ENCODE data around the gene APOC3. TPM values are rescaled to one million over a fixed set of nuclear protein-coding genes. Genes with fewer than 3 reads are reported as not detected.
"Not testable (repeated sequence)": the region's sequence is repeated elsewhere in the genome, so short reads cannot be mapped to it uniquely, and the experiment has no call there.

The APOC3 gene
- total RNA-seq, 2 donors from 2014 or later, result not detected

GRCh38 chr11:116798368-116798767, 31.3 kb upstream of the APOC3 start:
- DNase-seq (no peak), ATAC-seq (no peak)
- intact Hi-C loops (cut with DNase I, micrococcal nuclease), result loop anchor here in 1 of 2 donors (10.0 kb wide), 1 partner anchor 306 kb away; no protein-coding TSS in a partner anchor

GRCh38 chr11:116800610-116801009, 29.1 kb upstream of the APOC3 start:
- ATAC-seq, result no peak
- no peak for DNase-seq
- intact Hi-C loops (cut with DNase I, micrococcal nuclease), result no loop called here

DNA sequence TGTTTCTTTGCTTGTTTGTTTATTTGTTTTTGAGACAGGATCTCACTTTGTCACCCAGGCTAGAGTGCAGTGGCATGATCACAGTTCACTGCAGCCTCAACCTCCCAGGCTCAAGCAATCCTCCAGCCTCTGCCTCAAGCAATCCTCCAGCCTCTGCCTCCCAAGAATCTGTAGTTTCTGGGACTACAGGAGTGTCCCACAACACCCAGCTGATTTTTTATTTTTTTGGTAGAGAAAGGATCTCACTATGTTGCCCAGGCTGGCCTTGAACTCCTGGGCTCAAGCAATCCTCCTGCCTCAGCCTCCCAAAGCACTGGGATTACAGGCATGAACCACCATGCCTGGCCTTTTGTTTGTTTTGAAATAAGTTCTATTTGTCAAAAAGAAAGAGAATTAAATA, 28.0 kb upstream of the APOC3 start:
- not testable (repeated sequence) for DNase-seq, ATAC-seq

GRCh38 chr11:116804001-116804400, 25.7 kb upstream of the APOC3 start:
- ATAC-seq, result no peak
- intact Hi-C loops (cut with DNase I, micrococcal nuclease), result no loop called here
- no peak for DNase-seq

More for the DNA sequence above, 28.0 kb upstream of the APOC3 start:
- intact Hi-C loops (cut with DNase I, micrococcal nuclease), result not testable (repeated sequence)

DNA sequence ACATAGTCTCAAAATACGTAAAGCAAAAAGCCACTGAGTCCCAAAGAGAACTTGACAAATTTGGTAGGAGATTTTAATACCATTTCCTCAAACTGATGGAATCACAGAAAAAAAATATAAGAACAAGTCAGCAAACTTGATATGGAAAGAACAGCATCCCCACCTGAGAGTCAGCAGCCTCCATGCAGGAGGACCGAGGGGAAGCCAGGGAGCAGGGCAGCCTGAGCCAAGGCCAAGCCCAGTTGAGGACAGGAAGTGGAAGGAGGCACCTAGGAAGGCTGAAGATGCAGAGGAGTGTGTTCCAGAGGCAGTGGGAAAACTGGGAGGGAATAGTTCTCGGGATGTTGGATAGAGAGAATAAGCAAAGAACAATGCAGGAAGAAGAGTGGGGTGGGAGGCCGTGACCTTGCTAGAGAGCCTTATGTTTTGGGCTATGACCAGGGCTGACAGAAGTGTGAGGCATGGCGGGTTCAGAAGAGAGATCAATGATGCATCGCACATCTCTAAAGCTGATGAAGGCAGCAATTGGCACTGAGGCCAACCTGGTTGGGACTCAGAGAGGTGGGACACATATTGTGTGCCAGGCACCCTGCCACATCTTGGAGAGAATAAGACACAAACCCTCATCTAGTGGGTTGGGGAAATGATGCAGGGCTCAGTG, 22.0 kb upstream of the APOC3 start:
- ATAC-seq, result no peak
- intact Hi-C loops (cut with DNase I, micrococcal nuclease), result no loop called here
- DNase-seq, result no peak

DNA sequence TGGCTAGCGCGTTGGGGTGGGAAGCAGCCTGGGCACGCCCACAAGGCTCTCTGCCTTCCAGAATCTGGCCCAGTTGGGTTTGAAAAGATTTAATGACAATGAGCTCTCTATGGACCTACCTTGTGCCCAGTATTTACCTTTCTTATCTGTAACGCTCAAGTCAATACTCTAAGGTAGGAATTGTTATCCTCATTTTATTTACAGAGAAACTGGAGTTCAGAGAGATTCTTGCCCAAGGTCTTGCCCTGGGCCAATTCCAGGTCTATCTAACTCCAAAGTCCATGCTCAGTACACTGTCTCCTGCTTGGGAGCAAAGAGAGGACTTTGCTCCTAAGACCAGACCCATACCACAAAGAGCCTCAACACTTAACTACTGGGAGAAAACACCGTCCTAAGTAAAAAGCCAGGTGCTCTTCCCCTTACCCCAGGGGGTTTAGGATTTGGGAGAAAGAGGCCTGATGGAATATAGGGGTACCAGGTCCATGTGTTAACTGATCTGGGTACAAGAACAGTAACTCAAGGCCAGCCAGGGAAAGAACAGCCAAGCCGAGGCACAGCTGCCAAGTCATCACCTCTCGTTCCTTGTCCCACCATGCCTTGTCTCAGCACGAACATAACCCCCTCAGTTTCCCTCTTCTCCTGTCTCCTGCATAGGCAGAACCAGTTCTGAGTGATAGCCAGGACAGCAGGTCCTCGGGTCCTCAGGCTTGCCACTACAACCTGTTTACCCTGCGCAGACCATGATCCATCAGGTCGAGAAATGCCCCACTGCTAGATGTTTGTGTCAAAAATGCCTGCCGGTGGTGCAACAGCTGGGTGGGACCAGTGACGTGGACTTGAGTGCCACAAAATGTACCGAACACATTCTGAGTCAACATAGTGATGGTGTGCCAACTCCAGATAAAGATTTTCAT, 21.2 kb upstream of the APOC3 start:
- intact Hi-C loops (cut with DNase I, micrococcal nuclease), result no loop called here

GRCh38 chr11:116811194-116811593, 18.5 kb upstream of the APOC3 start:
- DNase-seq, result no peak
- no peak for ATAC-seq
- intact Hi-C loops (cut with DNase I, micrococcal nuclease), result no loop called here

More for the DNA sequence above, 21.2 kb upstream of the APOC3 start:
- ATAC-seq, result peak; percentile 93
- DNase-seq, result no peak

DNA sequence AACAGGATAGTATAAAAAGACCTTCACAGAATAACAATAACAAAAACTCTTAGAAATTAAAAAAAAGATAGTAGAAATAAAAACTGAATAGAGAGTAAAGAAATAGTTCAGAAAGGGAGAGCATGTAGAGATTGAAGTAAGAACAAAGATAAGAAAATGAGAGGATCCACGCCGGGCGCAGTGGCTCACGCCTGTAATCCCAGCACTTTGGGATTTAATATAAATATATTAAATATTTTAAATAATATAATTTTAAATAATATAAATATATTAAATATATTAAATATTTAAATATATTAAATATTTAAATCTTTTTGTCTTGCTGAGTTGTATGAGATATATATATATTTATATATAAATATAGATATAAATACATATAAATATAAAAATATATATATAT, 17.6 kb upstream of the APOC3 start:
- ATAC-seq (no peak), DNase-seq (no peak)

DNA sequence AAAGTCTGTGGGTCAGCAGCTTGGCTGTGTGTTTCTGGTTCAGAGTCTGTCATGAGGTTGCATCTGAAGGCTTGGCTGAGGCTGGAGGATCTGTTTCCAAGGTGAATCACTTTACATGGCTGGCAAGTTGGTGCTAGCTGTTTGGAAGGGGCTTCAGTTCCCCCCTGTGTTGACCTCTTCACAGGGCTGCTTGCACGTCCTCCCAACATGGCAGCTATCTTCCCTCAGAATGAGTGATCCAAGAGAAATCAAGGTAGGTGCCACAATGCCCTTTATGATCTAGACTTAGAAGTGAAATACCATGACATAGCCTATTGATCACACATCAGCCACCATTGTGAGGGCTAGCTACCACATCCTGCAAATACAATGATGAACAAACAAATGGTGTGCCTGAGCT, 16.5 kb upstream of the APOC3 start:
- intact Hi-C loops (cut with DNase I, micrococcal nuclease), result no loop called here
- DNase-seq (no peak), ATAC-seq (no peak)

More for the DNA sequence above, 17.6 kb upstream of the APOC3 start:
- intact Hi-C loops (cut with DNase I, micrococcal nuclease), result no loop called here

GRCh38 chr11:116813781-116814471, 15.8 kb upstream of the APOC3 start:
- ATAC-seq (peak; percentile 37), DNase-seq (no peak)
- intact Hi-C loops (cut with DNase I, micrococcal nuclease), result no loop called here

- DNase-seq (no peak), ATAC-seq (no peak)
- intact Hi-C loops (cut with DNase I, micrococcal nuclease), result no loop called here
Measured at GRCh38 chr11:116814502-116814901, 15.2 kb upstream of the APOC3 start.

- ATAC-seq (no peak), DNase-seq (no peak)
- intact Hi-C loops (cut with DNase I, micrococcal nuclease), result no loop called here
Measured at GRCh38 chr11:116819049-116819448, 10.7 kb upstream of the APOC3 start.

DNA sequence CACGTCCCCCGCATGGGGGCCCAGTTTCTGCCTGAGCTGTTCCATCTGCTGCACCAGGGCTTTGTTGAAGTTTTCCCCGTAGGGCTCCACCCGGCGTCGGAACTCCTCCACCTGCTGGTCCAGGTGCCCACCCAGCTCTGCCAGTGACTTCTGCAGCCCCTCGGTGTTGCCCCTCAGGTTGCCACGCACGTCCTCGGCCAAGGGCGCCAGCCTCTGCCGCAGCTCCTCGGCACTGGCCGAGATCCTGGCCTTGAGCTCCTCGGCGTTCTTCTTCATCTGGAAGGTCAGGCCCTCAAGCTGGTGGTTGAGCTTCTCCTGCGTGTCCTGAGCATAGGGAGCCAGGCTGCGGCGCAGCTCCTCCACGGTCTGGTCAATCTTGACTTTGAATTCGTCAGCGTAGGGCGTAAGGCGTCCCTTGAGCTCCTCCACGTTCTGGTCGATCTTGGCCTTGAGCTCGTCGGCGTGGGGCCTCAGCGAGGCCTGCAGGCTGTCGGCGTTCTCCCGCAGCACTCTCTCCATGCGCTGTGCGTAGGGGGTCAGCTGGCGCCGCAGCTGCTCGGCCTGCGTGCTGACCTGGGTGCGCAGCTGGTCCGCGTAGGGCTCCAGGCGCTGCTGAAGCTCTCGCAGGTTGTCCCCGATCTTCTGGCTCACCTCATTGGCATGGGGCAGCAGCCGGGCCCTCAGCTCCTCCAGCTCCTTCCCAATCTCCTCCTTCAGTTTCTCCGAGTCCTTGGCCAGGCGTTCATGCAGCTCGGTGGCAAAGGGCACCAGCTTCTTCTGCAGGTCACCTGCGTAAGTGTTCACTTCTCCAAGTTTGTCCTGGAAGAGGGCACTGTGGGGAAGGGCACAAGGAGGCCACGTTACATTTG, 8.4 kb upstream of the APOC3 start:
- intact Hi-C loops (cut with DNase I, micrococcal nuclease), result no loop called here
- ATAC-seq (no peak), DNase-seq (no peak)

- DNase-seq, result no peak
- intact Hi-C loops (cut with DNase I, micrococcal nuclease), result no loop called here
- no peak for ATAC-seq
Measured at GRCh38 chr11:116822575-116822974, 7.1 kb upstream of the APOC3 start.

GRCh38 chr11:116823031-116823843, 6.5 kb upstream of the APOC3 start, which contains the start of gene APOA4:
TSS of gene APOA4 (minus strand) at chr11:116823304. CDS start at chr11:116823191, 113 bp downstream.
- ATAC-seq, result no peak
- intact Hi-C loops (cut with DNase I, micrococcal nuclease), result no loop called here
- DNase-seq, result no peak

GRCh38 chr11:116825434-116825833, 4.3 kb upstream of the APOC3 start:
- DNase-seq (no peak), ATAC-seq (no peak)

DNA sequence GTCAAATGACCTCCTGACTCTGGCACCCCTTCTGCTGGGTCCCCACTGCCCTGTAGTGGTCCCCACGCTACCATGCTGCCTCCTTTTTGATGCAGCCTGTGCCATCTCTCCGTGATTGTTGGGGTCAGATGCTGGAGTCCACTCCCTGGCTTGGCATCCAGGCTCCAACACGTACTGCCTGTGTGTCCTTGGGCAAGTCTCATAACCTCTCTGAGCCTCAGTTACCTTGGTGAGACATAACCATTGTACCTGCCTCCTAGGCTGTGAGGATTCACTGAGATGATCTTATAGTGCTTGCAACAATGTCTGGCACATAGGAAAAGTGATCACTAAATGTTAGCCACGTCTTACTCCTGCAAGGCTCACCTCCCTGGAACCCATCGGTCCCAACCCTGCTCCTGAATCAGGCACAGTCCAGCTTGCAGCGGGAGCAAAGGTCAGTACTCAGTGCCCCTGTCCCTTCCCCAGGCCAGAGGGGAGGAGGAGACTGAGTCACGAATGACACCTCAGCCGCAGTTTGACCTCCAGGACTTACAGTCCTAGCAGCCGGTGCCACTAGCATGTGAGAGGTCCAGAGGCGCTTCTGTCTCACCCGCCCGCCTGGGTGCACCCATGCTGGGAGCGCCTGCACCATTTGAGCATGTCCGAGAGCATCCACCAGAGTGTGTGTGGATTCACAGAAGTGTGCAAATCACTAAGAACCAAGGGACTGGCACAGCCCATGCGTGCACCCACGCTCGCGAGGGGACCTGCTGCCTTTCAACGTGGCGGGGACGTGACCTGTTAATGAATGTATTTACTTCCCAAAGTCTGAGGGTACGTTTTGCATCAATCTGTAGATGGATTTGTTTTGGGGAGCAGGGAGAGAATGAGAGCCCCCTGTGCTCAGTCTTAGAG, 3.6 kb upstream of the APOC3 start:
- DNase-seq, result no peak
- no peak for ATAC-seq
- intact Hi-C loops (cut with DNase I, micrococcal nuclease), result no loop called here

More at GRCh38 chr11:116825434-116825833, 4.3 kb upstream of the APOC3 start:
- intact Hi-C loops (cut with DNase I, micrococcal nuclease), result no loop called here
